Bronchial epithelial cell (primary cell): ENCODE results near the gene GRIK3. TPM values are rescaled to one million over a fixed set of nuclear protein-coding genes. Genes with fewer than 3 reads are reported as not detected.

Source experiments
- DNase-seq: peaks from one replicate; pipeline ENCODE4 v3.0.0-alpha.2; 2010; ENCODE audit warnings: low read depth
- FAIRE-seq: peaks from 2 replicates; lab custom pipeline; 2011; peaks lifted over from hg19 to GRCh38; lab: Jason Lieb, UNC
- H3K27me3 ChIP-seq: 2 replicates; pipeline ENCODE4 v1.5.1; 2011; ENCODE audit warnings: low read length; ENCODE audit not compliant: control insufficient read depth, insufficient read depth
- H3K36me3 ChIP-seq: 2 replicates; pipeline ENCODE4 v1.5.1; 2011; ENCODE audit warnings: low read length; ENCODE audit not compliant: control insufficient read depth, insufficient read depth
- H3K4me3 ChIP-seq: 2 replicates; pipeline ENCODE4 v1.5.1; 2011; ENCODE audit warnings: mild to moderate bottlenecking, low read depth, low read length, control low read depth
- CTCF ChIP-seq: IDR thresholded peaks from 2 replicates; pipeline ENCODE4 v1.5.1; 2011; ENCODE audit warnings: mild to moderate bottlenecking, moderate library complexity, low read length, control low read depth, inconsistent platforms; ENCODE audit not compliant: insufficient read depth, severe bottlenecking
- total RNA-seq: library from RNA; depleted of rRNA; stranded (reverse); fragments of >200 nt; gene quantifications from 2 replicates; pipeline ENCODE4 v1.2.1, GENCODE V29; 2014

The GRIK3 gene
- total RNA-seq, 1 donor from 2014 or later: under 0.01 TPM

GRCh38 chr1:37043101-37043500, 8.8 kb upstream of the GRIK3 start:
- DNase-seq (no peak), FAIRE-seq (no peak)
- no peak for TF ChIP-seq CTCF
- Histone ChIP-seq H3K4me3 (no peak overlapping the region), H3K27me3 (peaks cover under 1% of the 10 kb centered on the region), H3K36me3 (no peaks in the 10 kb centered on the region)

- peaks cover 5% of the 10 kb centered on the region for H3K27me3 ChIP-seq
- no peak overlapping the region for H3K4me3 ChIP-seq
- no peak for TF ChIP-seq CTCF
- FAIRE-seq (no peak), DNase-seq (no peak)
- H3K36me3 ChIP-seq: no peaks in the 10 kb centered on the region
Measured at GRCh38 chr1:37042506-37042905, 8.2 kb upstream of the GRIK3 start.

GRCh38 chr1:37041483-37041882, 7.2 kb upstream of the GRIK3 start:
- FAIRE-seq (peak; percentile 18), DNase-seq (no peak)
- no peak for TF ChIP-seq CTCF
- Histone ChIP-seq H3K36me3 (no peaks in the 10 kb centered on the region), H3K27me3 (peaks cover 10% of the 10 kb centered on the region), H3K4me3 (no peak overlapping the region)

GRCh38 chr1:37040773-37041172, 6.5 kb upstream of the GRIK3 start:
- DNase-seq: no peak
- H3K27me3 ChIP-seq: peaks cover 17% of the 10 kb centered on the region
- no peak for TF ChIP-seq CTCF
- H3K36me3 ChIP-seq: no peaks in the 10 kb centered on the region
- H3K4me3 ChIP-seq: no peak overlapping the region
- FAIRE-seq: no peak

DNA sequence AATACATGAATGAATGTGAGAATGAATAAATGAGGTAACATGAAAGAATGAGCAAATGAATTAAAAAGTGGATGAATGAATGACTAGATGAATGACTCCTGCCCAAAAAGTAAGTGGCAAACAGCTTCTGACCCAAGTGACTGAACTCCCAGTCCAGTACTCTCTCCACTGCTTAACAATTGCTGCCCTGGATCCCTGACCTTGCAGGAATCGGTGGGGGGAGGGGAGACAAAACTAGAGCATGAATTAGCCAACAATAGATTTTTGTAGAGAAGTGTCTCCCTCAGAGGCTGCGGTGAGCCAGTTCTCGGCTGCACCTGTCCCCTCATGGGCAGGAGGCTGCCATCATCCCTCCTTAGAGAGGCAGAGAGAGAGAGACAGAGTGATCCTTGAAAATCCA, 5.9 kb upstream of the GRIK3 start:
- no peak for DNase-seq
- Histone ChIP-seq H3K4me3 (no peak overlapping the region), H3K36me3 (no peaks in the 10 kb centered on the region), H3K27me3 (peaks cover 22% of the 10 kb centered on the region)
- FAIRE-seq: no peak
- no peak for TF ChIP-seq CTCF

GRCh38 chr1:37038227-37039093, 4.1 kb upstream of the GRIK3 start:
- DNase-seq: peak; percentile 29
- FAIRE-seq: no peak
- Histone ChIP-seq H3K4me3 (no peak overlapping the region), H3K27me3 (peaks cover 32% of the 10 kb centered on the region), H3K36me3 (no peaks in the 10 kb centered on the region)
- TF ChIP-seq CTCF: peak; percentile 38
